ENCODE results near the gene RIBC2. TPM values are rescaled to one million over a fixed set of nuclear protein-coding genes. Genes with fewer than 3 reads are reported as not detected.

RIBC2 gene
- total and polyA plus RNA-seq, 9 of the 15 experiments (the other 6 are each of a cell fraction or from before 2014, with no cell fraction given): not detected

GRCh38 chr22:45422237-45422983 is 8.9 kb downstream of the RIBC2 start:
- FAIRE-seq (no peak), DNase-seq (ENCODE audit: extremely low read depth in 1 of 4, low spot score in 3 of 4) (no peak), ATAC-seq (no peak)
- Histone ChIP-seq H3K4me1 (replicated peaks in 1 of 2; ENCODE audit: control insufficient read depth in 2 of 2, insufficient read depth in 2 of 2, low read length in 2 of 2) (no peaks in the 10 kb centered on the region; a peak in 1 of 5 replicates), H2AFZ (ENCODE audit: low read depth, low read length) (no peak overlapping the region), H3K27ac (ENCODE audit: extremely low read depth, low read depth, low read length) (no peak overlapping the region), H3K4me3 (no peak overlapping the region), H3K9me3 (replicated peaks; ENCODE audit: control insufficient read depth, insufficient read depth, low read depth, low read length) (no peaks in the 10 kb centered on the region), H3K36me3 (ENCODE audit: control insufficient read depth, insufficient read depth, low read length) (no peaks in the 10 kb centered on the region), H3K79me2 (ENCODE audit: control insufficient read depth, insufficient read depth, low read length) (no peaks in the 10 kb centered on the region), H4K20me1 (replicated peaks; ENCODE audit: control insufficient read depth, insufficient read depth, low read length) (no peaks in the 10 kb centered on the region), H3K4me2 (ENCODE audit: insufficient read depth, low read length) (no peak overlapping the region), H3K9me1 (ENCODE audit: control insufficient read depth, insufficient read depth, low read length) (no peaks in the 10 kb centered on the region), H3K9ac (ENCODE audit: insufficient read depth in 1 of 2, low read depth in 2 of 2, low read length in 2 of 2) (no peak overlapping the region), H3K27me3 (ENCODE audit: control insufficient read depth in 2 of 2, insufficient read depth in 2 of 2, low read length in 2 of 2) (peaks cover 9 to 37% of the 10 kb centered on the region in 2 experiments; a peak in 4 of 5 replicates)
- 0% methylated on average over 12 of the region's 14 CpGs for WGBS (ENCODE audit: insufficient coverage, low coverage, missing lambda C conversion rate)
- in situ Hi-C loops (cut with MboI): no loop called here
- no TSS peak for BruUV-seq (replicated peaks)
- no peak for TF ChIP-seq DDX20 (tag; IDR thresholded peaks at IDR 0.05; ENCODE audit: low read depth)
- no peak for TF ChIP-seq THAP12 (CRISPR knock-in tag; IDR thresholded peaks at IDR 0.05)
- TF ChIP-seq FOXK1 (CRISPR knock-in tag; IDR thresholded peaks at IDR 0.05; ENCODE audit: borderline replicate concordance): no peak
- TF ChIP-seq PHF8 (IDR thresholded peaks at IDR 0.05; ENCODE audit: borderline replicate concordance, low read length): no peak
- TF ChIP-seq TFE3 (CRISPR knock-in tag; IDR thresholded peaks at IDR 0.05): no peak
- no peak for TF ChIP-seq SNIP1 (IDR thresholded peaks at IDR 0.05; ENCODE audit: low read depth)
- TF ChIP-seq HDAC8 (tag; IDR thresholded peaks at IDR 0.05): no peak
- TF ChIP-seq SMAD1 (IDR thresholded peaks at IDR 0.05; ENCODE audit: low read depth, low read length, partially characterized antibody): no peak
- TF ChIP-seq XRCC5 (IDR thresholded peaks at IDR 0.05; ENCODE audit: low read depth, low read length): no peak
- TF ChIP-seq ZNF165 (CRISPR knock-in tag; IDR thresholded peaks at IDR 0.05; ENCODE audit: borderline replicate concordance): no peak
- POLR2A ChIA-PET: interaction anchor here (0.7 kb wide), 1 partner anchor 71 kb away, joined by 3 read pairs; no protein-coding TSS in a partner anchor
- intact Hi-C loops (cut with micrococcal nuclease): no loop called here
- CTCF ChIA-PET (ENCODE audit: low intra/inter-chr PET ratio): no interaction called here
